ENCODE measurements around the gene ECE1. TPM values are rescaled to one million over a fixed set of nuclear protein-coding genes. Genes with fewer than 3 reads are reported as not detected.

Gene ECE1
- total and polyA plus RNA-seq, 2 donors (not counting 3 experiments of a cell fraction or from before 2014, with no cell fraction given): 437 to 562 TPM

DNA sequence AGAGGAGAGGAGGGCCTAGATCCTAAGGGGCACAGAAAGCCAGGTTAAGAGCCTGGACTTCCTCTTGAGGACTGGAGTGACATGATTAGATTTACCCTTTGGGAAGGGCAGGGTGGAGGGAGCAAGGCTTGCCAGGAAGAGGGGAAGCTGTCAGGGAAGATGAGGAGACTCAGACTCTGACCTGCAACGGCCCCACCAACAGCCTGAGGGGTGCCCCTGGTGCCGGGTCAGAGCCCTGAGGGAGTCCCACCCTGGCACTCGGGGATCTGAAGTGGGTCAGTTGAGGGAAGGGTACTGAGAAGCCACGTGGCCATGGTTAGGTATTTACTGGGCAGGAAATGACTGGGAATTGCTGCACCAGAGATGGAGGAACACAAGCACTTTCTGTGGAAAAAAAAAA is 9.8 kb downstream of the ECE1 start:
- peak overlapping the region; percentile 98 for H3K27ac ChIP-seq (ENCODE audit: insufficient read depth, low read depth, low read length)
- H3K4me3 ChIP-seq (replicated peaks in 1 of 3; ENCODE audit: insufficient read depth in 1 of 3, low read depth in 1 of 3, low read length in 3 of 3): no peak overlapping the region
- DNase-seq (ENCODE audit: low read depth, low spot score) (no peak), FAIRE-seq (no peak)
- H2AFZ ChIP-seq (ENCODE audit: low read depth, low read length): no peak overlapping the region
- TF ChIP-seq GATA2 (IDR thresholded peaks at IDR 0.05; ENCODE audit: insufficient read depth, insufficient read length, low read depth, low read length) (peak; percentile 20), POLR2A (IDR thresholded peaks at IDR 0.05; ENCODE audit: low read depth, low read length) (no peak), MYC (IDR thresholded peaks at IDR 0.05; ENCODE audit: low read depth, low read length) (peak; percentile 77), POLR2AphosphoS5 (IDR thresholded peaks at IDR 0.05; ENCODE audit: insufficient read depth, low read depth, low read length) (peak; percentile 46), EZH2 (IDR thresholded peaks at IDR 0.05; ENCODE audit: borderline replicate concordance, low read depth, low read length, severe bottlenecking) (no peak), JUN (IDR thresholded peaks at IDR 0.05; ENCODE audit: borderline replicate concordance, insufficient read depth, insufficient read length, low read depth) (no peak), FOS (IDR thresholded peaks at IDR 0.05; ENCODE audit: borderline replicate concordance, insufficient read depth, low read length) (peak; percentile 18)
- TF ChIP-seq, protein P1, sequence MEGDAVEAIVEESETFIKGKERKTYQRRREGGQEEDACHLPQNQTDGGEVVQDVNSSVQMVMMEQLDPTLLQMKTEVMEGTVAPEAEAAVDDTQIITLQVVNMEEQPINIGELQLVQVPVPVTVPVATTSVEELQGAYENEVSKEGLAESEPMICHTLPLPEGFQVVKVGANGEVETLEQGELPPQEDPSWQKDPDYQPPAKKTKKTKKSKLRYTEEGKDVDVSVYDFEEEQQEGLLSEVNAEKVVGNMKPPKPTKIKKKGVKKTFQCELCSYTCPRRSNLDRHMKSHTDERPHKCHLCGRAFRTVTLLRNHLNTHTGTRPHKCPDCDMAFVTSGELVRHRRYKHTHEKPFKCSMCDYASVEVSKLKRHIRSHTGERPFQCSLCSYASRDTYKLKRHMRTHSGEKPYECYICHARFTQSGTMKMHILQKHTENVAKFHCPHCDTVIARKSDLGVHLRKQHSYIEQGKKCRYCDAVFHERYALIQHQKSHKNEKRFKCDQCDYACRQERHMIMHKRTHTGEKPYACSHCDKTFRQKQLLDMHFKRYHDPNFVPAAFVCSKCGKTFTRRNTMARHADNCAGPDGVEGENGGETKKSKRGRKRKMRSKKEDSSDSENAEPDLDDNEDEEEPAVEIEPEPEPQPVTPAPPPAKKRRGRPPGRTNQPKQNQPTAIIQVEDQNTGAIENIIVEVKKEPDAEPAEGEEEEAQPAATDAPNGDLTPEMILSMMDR (IDR thresholded peaks at IDR 0.05; ENCODE audit: extremely low read depth in 1 of 2, insufficient read depth in 1 of 2, low read depth in 1 of 2, low read length in 2 of 2): no peak
- TF ChIP-seq, protein P2, sequence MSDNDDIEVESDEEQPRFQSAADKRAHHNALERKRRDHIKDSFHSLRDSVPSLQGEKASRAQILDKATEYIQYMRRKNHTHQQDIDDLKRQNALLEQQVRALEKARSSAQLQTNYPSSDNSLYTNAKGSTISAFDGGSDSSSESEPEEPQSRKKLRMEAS (IDR thresholded peaks at IDR 0.05; ENCODE audit: insufficient read depth, insufficient read length): peak; percentile 81
- no peaks in the 10 kb centered on the region for H4K20me1 ChIP-seq (replicated peaks; ENCODE audit: control insufficient read depth, extremely low read depth, insufficient read depth, low read length)
- H3K27me3 ChIP-seq (ENCODE audit: control insufficient read depth in 2 of 2, insufficient read depth in 2 of 2, low read length in 2 of 2): no peaks in the 10 kb centered on the region
- POLR2A ChIA-PET: interaction anchor here (1.4 to 1.7 kb wide), 5 partner anchors 10 to 57 kb away, joined by 4 to 8 read pairs (median 7); partner anchors contain the start of gene ECE1
- peaks cover 33% of the 10 kb centered on the region for H3K79me2 ChIP-seq (ENCODE audit: control insufficient read depth, insufficient read depth, low read length)
- no peaks in the 10 kb centered on the region for H3K9me3 ChIP-seq (replicated peaks; ENCODE audit: control insufficient read depth, insufficient read depth, low read length)
- peaks cover 5 to 17% of the 10 kb centered on the region in 2 experiments for H3K36me3 ChIP-seq (ENCODE audit: control insufficient read depth in 2 of 2, extremely low read depth in 1 of 2, insufficient read depth in 2 of 2, low read length in 2 of 2)
- intact Hi-C loops (cut with micrococcal nuclease): loop anchor here (1.0 to 2.0 kb wide), 7 partner anchors 9 to 58 kb away; no protein-coding TSS in a partner anchor
- dilution Hi-C loops (cut with MboI; ENCODE audit: extremely low pct_ligation_motif_present, low sequenced_read_pairs): no loop called here
- peak overlapping the region; percentile 86 for H3K4me2 ChIP-seq (ENCODE audit: insufficient read depth, low read length)
- BruUV-seq (replicated peaks): no TSS peak
- H3K9me1 ChIP-seq (replicated peaks; ENCODE audit: control insufficient read depth, extremely low read depth, insufficient read depth, low read length): no peaks in the 10 kb centered on the region
- H3K4me1 ChIP-seq (ENCODE audit: control insufficient read depth, extremely low read depth, insufficient read depth, low read length): peaks cover 60% of the 10 kb centered on the region
- peak overlapping the region; percentile 85 for H3K9ac ChIP-seq (replicated peaks; ENCODE audit: extremely low read depth, insufficient read depth, low read length)
- CTCF ChIA-PET: interaction anchor here (0.9 to 6.1 kb wide), 14 partner anchors 11 to 90 kb away, joined by 3 to 117 read pairs (median 8); no protein-coding TSS in a partner anchor
